ENCODE results near the gene CXCL8. TPM values are rescaled to one million over a fixed set of nuclear protein-coding genes. Genes with fewer than 3 reads are reported as not detected.

CXCL8 gene
- total and polyA plus RNA-seq, 2 donors (not counting 3 experiments of a cell fraction or from before 2014, with no cell fraction given) = 6.4 to 12.6 TPM

GRCh38 chr4:73707269-73707875, 33.0 kb upstream of the CXCL8 start:
- H3K4me1 ChIP-seq (ENCODE audit: control insufficient read depth, extremely low read depth, insufficient read depth, low read length) = peaks cover 64% of the 10 kb centered on the region
- TF ChIP-seq, protein P1, sequence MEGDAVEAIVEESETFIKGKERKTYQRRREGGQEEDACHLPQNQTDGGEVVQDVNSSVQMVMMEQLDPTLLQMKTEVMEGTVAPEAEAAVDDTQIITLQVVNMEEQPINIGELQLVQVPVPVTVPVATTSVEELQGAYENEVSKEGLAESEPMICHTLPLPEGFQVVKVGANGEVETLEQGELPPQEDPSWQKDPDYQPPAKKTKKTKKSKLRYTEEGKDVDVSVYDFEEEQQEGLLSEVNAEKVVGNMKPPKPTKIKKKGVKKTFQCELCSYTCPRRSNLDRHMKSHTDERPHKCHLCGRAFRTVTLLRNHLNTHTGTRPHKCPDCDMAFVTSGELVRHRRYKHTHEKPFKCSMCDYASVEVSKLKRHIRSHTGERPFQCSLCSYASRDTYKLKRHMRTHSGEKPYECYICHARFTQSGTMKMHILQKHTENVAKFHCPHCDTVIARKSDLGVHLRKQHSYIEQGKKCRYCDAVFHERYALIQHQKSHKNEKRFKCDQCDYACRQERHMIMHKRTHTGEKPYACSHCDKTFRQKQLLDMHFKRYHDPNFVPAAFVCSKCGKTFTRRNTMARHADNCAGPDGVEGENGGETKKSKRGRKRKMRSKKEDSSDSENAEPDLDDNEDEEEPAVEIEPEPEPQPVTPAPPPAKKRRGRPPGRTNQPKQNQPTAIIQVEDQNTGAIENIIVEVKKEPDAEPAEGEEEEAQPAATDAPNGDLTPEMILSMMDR (IDR thresholded peaks at IDR 0.05; ENCODE audit: extremely low read depth in 1 of 2, insufficient read depth in 1 of 2, low read depth in 1 of 2, low read length in 2 of 2) = no peak
- H3K4me2 ChIP-seq (ENCODE audit: insufficient read depth, low read length) = no peak overlapping the region
- no TSS peak for BruUV-seq (replicated peaks)
- no peaks in the 10 kb centered on the region for H3K9me3 ChIP-seq (replicated peaks; ENCODE audit: control insufficient read depth, insufficient read depth, low read length)
- no peak overlapping the region for H3K4me3 ChIP-seq (replicated peaks in 1 of 3; ENCODE audit: insufficient read depth in 1 of 3, low read depth in 1 of 3, low read length in 3 of 3)
- no peaks in the 10 kb centered on the region for H3K79me2 ChIP-seq (ENCODE audit: control insufficient read depth, insufficient read depth, low read length)
- H3K9me1 ChIP-seq (replicated peaks; ENCODE audit: control insufficient read depth, extremely low read depth, insufficient read depth, low read length) = no peaks in the 10 kb centered on the region
- H3K27me3 ChIP-seq (ENCODE audit: control insufficient read depth in 2 of 2, insufficient read depth in 2 of 2, low read length in 2 of 2) = no peaks in the 10 kb centered on the region
- H4K20me1 ChIP-seq (replicated peaks; ENCODE audit: control insufficient read depth, extremely low read depth, insufficient read depth, low read length) = no peaks in the 10 kb centered on the region
- ChIA-PET CTCF (interaction anchor here (0.8 to 2.2 kb wide), 8 partner anchors 9 to 53 kb away, joined by 3 to 12 read pairs (median 6); no protein-coding TSS in a partner anchor), POLR2A (no interaction called here)
- no peaks in the 10 kb centered on the region for H3K36me3 ChIP-seq (ENCODE audit: control insufficient read depth in 2 of 2, extremely low read depth in 1 of 2, insufficient read depth in 2 of 2, low read length in 2 of 2)
- FAIRE-seq (no peak), DNase-seq (ENCODE audit: low read depth, low spot score) (no peak)
- no peak overlapping the region for H3K9ac ChIP-seq (replicated peaks; ENCODE audit: extremely low read depth, insufficient read depth, low read length)
- H3K27ac ChIP-seq (ENCODE audit: insufficient read depth, low read depth, low read length) = peak overlapping the region; percentile 74
- dilution Hi-C loops (cut with MboI; ENCODE audit: extremely low pct_ligation_motif_present, low sequenced_read_pairs) (no loop called here), intact Hi-C loops (cut with micrococcal nuclease) (no loop called here)
- no peak overlapping the region for H2AFZ ChIP-seq (ENCODE audit: low read depth, low read length)

DNA sequence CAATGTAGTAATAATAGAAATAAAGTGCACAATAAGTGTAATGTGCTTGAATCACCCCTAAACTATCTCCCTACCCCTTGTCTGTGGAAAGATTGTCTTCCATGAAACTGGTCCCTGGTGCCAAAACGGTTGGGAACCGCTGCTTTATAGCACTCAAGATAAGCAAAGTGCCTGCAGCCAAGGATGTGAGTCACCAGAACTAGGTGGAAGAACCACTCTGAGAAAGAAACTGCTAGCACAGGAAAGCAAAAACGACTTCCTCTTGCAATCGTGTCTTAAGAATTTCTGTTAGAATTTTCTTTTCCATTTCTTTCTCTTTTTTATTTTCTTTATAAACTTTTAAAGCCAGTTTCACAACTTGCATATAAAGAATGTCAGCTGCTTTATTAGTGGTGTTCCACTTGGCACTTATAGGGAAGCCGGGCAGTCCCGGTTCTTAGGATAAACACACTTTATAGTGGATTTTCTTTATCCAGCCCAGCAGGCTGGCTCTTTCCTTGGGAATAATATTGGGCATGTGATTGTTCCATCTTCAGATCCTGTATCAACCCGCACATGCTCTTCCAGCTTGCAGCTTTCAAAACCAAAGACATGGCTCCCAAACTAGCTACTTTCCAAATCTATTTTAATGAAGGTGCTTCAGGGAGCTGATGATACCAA, 32.3 kb upstream of the CXCL8 start:
- no peak overlapping the region for H3K4me3 ChIP-seq (replicated peaks in 1 of 3; ENCODE audit: insufficient read depth in 1 of 3, low read depth in 1 of 3, low read length in 3 of 3)
- DNase-seq (ENCODE audit: low read depth, low spot score) (peak; percentile 90), FAIRE-seq (peak; percentile 87)
- no peaks in the 10 kb centered on the region for H4K20me1 ChIP-seq (replicated peaks; ENCODE audit: control insufficient read depth, extremely low read depth, insufficient read depth, low read length)
- intact Hi-C loops (cut with micrococcal nuclease) (loop anchor here (1.0 kb wide), 3 partner anchors 18 to 68 kb away; partner anchors contain the start of gene CXCL8), dilution Hi-C loops (cut with MboI; ENCODE audit: extremely low pct_ligation_motif_present, low sequenced_read_pairs) (no loop called here)
- ChIA-PET POLR2A (no interaction called here), CTCF (interaction anchor here (0.8 to 2.2 kb wide), 8 partner anchors 9 to 54 kb away, joined by 3 to 12 read pairs (median 6); no protein-coding TSS in a partner anchor)
- no peaks in the 10 kb centered on the region for H3K79me2 ChIP-seq (ENCODE audit: control insufficient read depth, insufficient read depth, low read length)
- H3K4me2 ChIP-seq (ENCODE audit: insufficient read depth, low read length) = peak overlapping the region; percentile 51
- peak overlapping the region; percentile 74 for H3K27ac ChIP-seq (ENCODE audit: insufficient read depth, low read depth, low read length)
- no peaks in the 10 kb centered on the region for H3K36me3 ChIP-seq (ENCODE audit: control insufficient read depth in 2 of 2, extremely low read depth in 1 of 2, insufficient read depth in 2 of 2, low read length in 2 of 2)
- peak overlapping the region; percentile 45 for H3K9ac ChIP-seq (replicated peaks; ENCODE audit: extremely low read depth, insufficient read depth, low read length)
- H3K9me1 ChIP-seq (replicated peaks; ENCODE audit: control insufficient read depth, extremely low read depth, insufficient read depth, low read length) = no peaks in the 10 kb centered on the region
- BruUV-seq (replicated peaks) = TSS peak; percentile 26
- peaks cover 59% of the 10 kb centered on the region for H3K4me1 ChIP-seq (ENCODE audit: control insufficient read depth, extremely low read depth, insufficient read depth, low read length)
- peak; percentile 32 for TF ChIP-seq POLR2A (IDR thresholded peaks at IDR 0.05; ENCODE audit: low read depth, low read length)
- TF ChIP-seq FOS (IDR thresholded peaks at IDR 0.05; ENCODE audit: borderline replicate concordance, insufficient read depth, low read length) = peak; percentile 96
- TF ChIP-seq MYC (IDR thresholded peaks at IDR 0.05; ENCODE audit: low read depth, low read length) = no peak
- TF ChIP-seq JUN (IDR thresholded peaks at IDR 0.05; ENCODE audit: borderline replicate concordance, insufficient read depth, insufficient read length, low read depth) = peak; percentile 81
- peak; percentile 61 for TF ChIP-seq POLR2AphosphoS5 (IDR thresholded peaks at IDR 0.05; ENCODE audit: insufficient read depth, low read depth, low read length)
- TF ChIP-seq GATA2 (IDR thresholded peaks at IDR 0.05; ENCODE audit: insufficient read depth, insufficient read length, low read depth, low read length) = peak; percentile 88
- TF ChIP-seq EZH2 (IDR thresholded peaks at IDR 0.05; ENCODE audit: borderline replicate concordance, low read depth, low read length, severe bottlenecking) = no peak
- TF ChIP-seq MAX (IDR thresholded peaks at IDR 0.05; ENCODE audit: insufficient read depth, insufficient read length) = no peak
- TF ChIP-seq, protein P1 (IDR thresholded peaks at IDR 0.05; ENCODE audit: extremely low read depth in 1 of 2, insufficient read depth in 1 of 2, low read depth in 1 of 2, low read length in 2 of 2) = no peak
- no peaks in the 10 kb centered on the region for H3K27me3 ChIP-seq (ENCODE audit: control insufficient read depth in 2 of 2, insufficient read depth in 2 of 2, low read length in 2 of 2)
- H2AFZ ChIP-seq (ENCODE audit: low read depth, low read length) = peak overlapping the region; percentile 63
- no peaks in the 10 kb centered on the region for H3K9me3 ChIP-seq (replicated peaks; ENCODE audit: control insufficient read depth, insufficient read depth, low read length)
